AG09319 (cell line): ENCODE results near the gene SPAG4.

ENCODE experiments used
- DNase-seq: peaks from one replicate; pipeline ENCODE4 v3.0.0-alpha.2; 2010; ENCODE audit warnings: low read depth; ENCODE audit errors: extremely low read depth
- CTCF ChIP-seq: IDR thresholded peaks from 2 replicates; pipeline ENCODE4 v1.5.1; 2011; ENCODE audit warnings: low read depth, mild to moderate bottlenecking, inconsistent platforms, low read length, moderate library complexity

Gene SPAG4

GRCh38 chr20:35606127-35606526 is 9.5 kb upstream of the SPAG4 start:
- no peak for TF ChIP-seq CTCF
- DNase-seq = no peak

- TF ChIP-seq CTCF = no peak
- DNase-seq = no peak
Observed at GRCh38 chr20:35607003-35607735, 8.5 kb upstream of the SPAG4 start.

GRCh38 chr20:35610833-35611427 is 4.7 kb upstream of the SPAG4 start:
- DNase-seq = no peak
- TF ChIP-seq CTCF = no peak

GRCh38 chr20:35611482-35611881 is 4.1 kb upstream of the SPAG4 start:
- no peak for DNase-seq
- TF ChIP-seq CTCF = no peak

GRCh38 chr20:35616465-35617396 is 1.1 kb downstream of the SPAG4 start:
- DNase-seq = peak; percentile 40
- no peak for TF ChIP-seq CTCF

- DNase-seq = no peak
- peak; percentile 20 for TF ChIP-seq CTCF
Observed at GRCh38 chr20:35617397-35618262, 2.0 kb downstream of the SPAG4 start.
